Measurements from ENCODE around the gene CACNB4. TPM values are rescaled to one million over a fixed set of nuclear protein-coding genes. Genes with fewer than 3 reads are reported as not detected.

The CACNB4 gene
- total RNA-seq, 1 experiment from 2014 or later, result 2.0 TPM

GRCh38 chr2:151823651-151824050 lies 275.2 kb downstream of the CACNB4 start:
- BruUV-seq (replicated peaks), result no TSS peak
- intact Hi-C loops (cut with micrococcal nuclease), result no loop called here

GRCh38 chr2:151819920-151820319 lies 278.9 kb downstream of the CACNB4 start:
- ATAC-seq (no peak), DNase-seq (ENCODE audit: low read depth, low spot score) (no peak)
- no peak overlapping the region for H3K4me2 ChIP-seq (ENCODE audit: low read length)
- H3K4me3 ChIP-seq (replicated peaks in 1 of 2; ENCODE audit: low read depth in 1 of 2, low read length in 2 of 2), result no peak overlapping the region
- peaks cover 14% of the 10 kb centered on the region; the same call in 1 of the 2 replicates for H4K20me1 ChIP-seq (ENCODE audit: insufficient read depth)
- H3K9me2 ChIP-seq (ENCODE audit: insufficient read depth), result no peaks in the 10 kb centered on the region
- H3K4me1 ChIP-seq (ENCODE audit: control insufficient read depth in 1 of 2, insufficient read depth in 2 of 2, low read length in 2 of 2), result no peaks in the 10 kb centered on the region
- H3K9ac ChIP-seq (ENCODE audit: low read length), result no peak overlapping the region
- no TSS peak for BruUV-seq (replicated peaks)
- ChIA-PET RAD21 (ENCODE audit: low non-redundant PET in 1 of 2, low total read pairs in 2 of 2, uncharacterized antibody in 2 of 2, unreplicated experiment in 2 of 2) (no interaction called here), CTCF (interaction anchor here (1.7 kb wide), 1 partner anchor 13 kb away, joined by 4 read pairs; no protein-coding TSS in a partner anchor), POLR2A (interaction anchor here (1.4 kb wide), 1 partner anchor 8 kb away, joined by 6 read pairs; the partner anchor contains the start of gene ARL5A)
- peaks cover 95% of the 10 kb centered on the region for H3K79me2 ChIP-seq (ENCODE audit: insufficient read depth, low read length)
- H2AFZ ChIP-seq (ENCODE audit: low read depth, low read length, poor library complexity, severe bottlenecking), result no peak overlapping the region
- intact Hi-C loops (cut with micrococcal nuclease), result no loop called here
- H3K9me3 ChIP-seq (ENCODE audit: control insufficient read depth in 1 of 2, insufficient read depth in 1 of 2, low read depth in 1 of 2, low read length in 2 of 2), result no peaks in the 10 kb centered on the region
- H3K27ac ChIP-seq (ENCODE audit: low read depth, low read length), result no peak overlapping the region
- H3K36me3 ChIP-seq (ENCODE audit: control insufficient read depth in 1 of 2, insufficient read depth in 2 of 2, low read length in 2 of 2), result 0 out of 4 replicates have a peak, but pooled peaks cover 0 to 5% of the 10 kb centered on the region in 2 experiments
- TF ChIP-seq YY1 (IDR thresholded peaks at IDR 0.05; ENCODE audit: extremely low read depth, insufficient replicate concordance, low read depth, low read length) (no peak), JUND (IDR thresholded peaks at IDR 0.05) (no peak), CTCF (IDR thresholded peaks at IDR 0.05 in 2 of 3, conservative IDR thresholded peaks at IDR 0.05 in 1 of 3; ENCODE audit: borderline replicate concordance in 1 of 3, insufficient read depth in 1 of 3, low read depth in 2 of 3, low read length in 2 of 3) (no peak), CBX3 (IDR thresholded peaks at IDR 0.05; ENCODE audit: low read depth) (no peak), POLR2AphosphoS5 (IDR thresholded peaks at IDR 0.05; ENCODE audit: low read depth, low read length) (no peak), EGR1 (IDR thresholded peaks at IDR 0.05; ENCODE audit: low read depth) (no peak), SIN3A (IDR thresholded peaks at IDR 0.05; ENCODE audit: low read depth) (no peak)
- no peaks in the 10 kb centered on the region for H3K27me3 ChIP-seq (ENCODE audit: insufficient read depth, low read length)

More at GRCh38 chr2:151823651-151824050, 275.2 kb downstream of the CACNB4 start:
- Histone ChIP-seq H4K20me1 (ENCODE audit: insufficient read depth) (peaks cover 17% of the 10 kb centered on the region; the same call in 1 of the 2 replicates), H3K9me3 (ENCODE audit: control insufficient read depth in 1 of 2, insufficient read depth in 1 of 2, low read depth in 1 of 2, low read length in 2 of 2) (no peaks in the 10 kb centered on the region), H2AFZ (ENCODE audit: low read depth, low read length, poor library complexity, severe bottlenecking) (no peak overlapping the region), H3K4me2 (ENCODE audit: low read length) (no peak overlapping the region), H3K4me3 (replicated peaks in 1 of 2; ENCODE audit: low read depth in 1 of 2, low read length in 2 of 2) (no peak overlapping the region), H3K27ac (ENCODE audit: low read depth, low read length) (no peak overlapping the region), H3K79me2 (ENCODE audit: insufficient read depth, low read length) (peaks cover 92% of the 10 kb centered on the region), H3K9me2 (ENCODE audit: insufficient read depth) (no peaks in the 10 kb centered on the region), H3K36me3 (ENCODE audit: control insufficient read depth in 1 of 2, insufficient read depth in 2 of 2, low read length in 2 of 2) (0 out of 4 replicates have a peak, but pooled peaks cover 0 to 7% of the 10 kb centered on the region in 2 experiments), H3K4me1 (ENCODE audit: control insufficient read depth in 1 of 2, insufficient read depth in 2 of 2, low read length in 2 of 2) (peaks cover 0 to 11% of the 10 kb centered on the region in 2 experiments; a peak in 3 of 4 replicates), H3K27me3 (ENCODE audit: insufficient read depth, low read length) (no peaks in the 10 kb centered on the region), H3K9ac (ENCODE audit: low read length) (no peak overlapping the region)
- DNase-seq (ENCODE audit: low read depth, low spot score) (no peak), ATAC-seq (no peak)
- ChIA-PET POLR2A (no interaction called here), CTCF (no interaction called here), RAD21 (ENCODE audit: low non-redundant PET in 1 of 2, low total read pairs in 2 of 2, uncharacterized antibody in 2 of 2, unreplicated experiment in 2 of 2) (no interaction called here)
- TF ChIP-seq YY1 (IDR thresholded peaks at IDR 0.05; ENCODE audit: extremely low read depth, insufficient replicate concordance, low read depth, low read length), result no peak
- TF ChIP-seq EGR1 (IDR thresholded peaks at IDR 0.05; ENCODE audit: low read depth), result no peak
- no peak for TF ChIP-seq MAX (IDR thresholded peaks at IDR 0.05)
- TF ChIP-seq JUND (IDR thresholded peaks at IDR 0.05), result no peak
- no peak for TF ChIP-seq CBX3 (IDR thresholded peaks at IDR 0.05; ENCODE audit: low read depth)
- TF ChIP-seq POLR2AphosphoS5 (IDR thresholded peaks at IDR 0.05; ENCODE audit: low read depth, low read length), result no peak
- TF ChIP-seq EZH2phosphoT487 (IDR thresholded peaks at IDR 0.05; ENCODE audit: borderline replicate concordance), result no peak
- TF ChIP-seq TCF7L2 (IDR thresholded peaks at IDR 0.05; ENCODE audit: borderline replicate concordance, extremely low read depth, insufficient read depth, insufficient read length), result no peak
- no peak for TF ChIP-seq CEBPB (IDR thresholded peaks at IDR 0.05; ENCODE audit: low read depth)
- TF ChIP-seq ATF3 (IDR thresholded peaks at IDR 0.05), result no peak
- no peak for TF ChIP-seq FOSL1 (IDR thresholded peaks at IDR 0.05; ENCODE audit: low read depth)
- no peak for TF ChIP-seq POLR2A (IDR thresholded peaks at IDR 0.05; ENCODE audit: borderline replicate concordance, extremely low read depth, insufficient read depth, insufficient read length)
- no peak for TF ChIP-seq ZFX (IDR thresholded peaks at IDR 0.05)
- TF ChIP-seq SRF (IDR thresholded peaks at IDR 0.05; ENCODE audit: low read depth), result no peak
- TF ChIP-seq SIN3A (IDR thresholded peaks at IDR 0.05; ENCODE audit: low read depth), result no peak
- no peak for TF ChIP-seq ZNF274 (IDR thresholded peaks at IDR 0.05; ENCODE audit: low read depth, low read length)

All from HCT116 (cell line).